Measurements from ENCODE around the gene TMCC1.

Gene TMCC1

GRCh38 chr3:129746629-129747028, 146.9 kb downstream of the TMCC1 start:
- DNase-seq (ENCODE audit: low read depth) = no peak
- no peak overlapping the region for H3K4me3 ChIP-seq (ENCODE audit: control insufficient read depth, low read depth, low read length)
- TF ChIP-seq CTCF (IDR thresholded peaks at IDR 0.05; ENCODE audit: control insufficient read depth, insufficient read depth, low read depth, low read length, missing control alignments) = no peak

- no peak for TF ChIP-seq CTCF (IDR thresholded peaks at IDR 0.05; ENCODE audit: control insufficient read depth, insufficient read depth, low read depth, low read length, missing control alignments)
- H3K4me3 ChIP-seq (ENCODE audit: control insufficient read depth, low read depth, low read length) = no peak overlapping the region
- DNase-seq (ENCODE audit: low read depth) = no peak
These were observed 148.3 kb downstream of the TMCC1 start for GRCh38 chr3:129745253-129745652.

- no peak for TF ChIP-seq CTCF (IDR thresholded peaks at IDR 0.05; ENCODE audit: control insufficient read depth, insufficient read depth, low read depth, low read length, missing control alignments)
- DNase-seq (ENCODE audit: low read depth) = no peak
- no peak overlapping the region for H3K4me3 ChIP-seq (ENCODE audit: control insufficient read depth, low read depth, low read length)
These were observed 151.7 kb downstream of the TMCC1 start for GRCh38 chr3:129741794-129742193.

GRCh38 chr3:129740090-129740489, 153.4 kb downstream of the TMCC1 start:
- no peak overlapping the region for H3K4me3 ChIP-seq (ENCODE audit: control insufficient read depth, low read depth, low read length)
- no peak for TF ChIP-seq CTCF (IDR thresholded peaks at IDR 0.05; ENCODE audit: control insufficient read depth, insufficient read depth, low read depth, low read length, missing control alignments)
- no peak for DNase-seq (ENCODE audit: low read depth)

- TF ChIP-seq CTCF (IDR thresholded peaks at IDR 0.05; ENCODE audit: control insufficient read depth, insufficient read depth, low read depth, low read length, missing control alignments) = no peak
- no peak for DNase-seq (ENCODE audit: low read depth)
- H3K4me3 ChIP-seq (ENCODE audit: control insufficient read depth, low read depth, low read length) = no peak overlapping the region
These were observed 153.9 kb downstream of the TMCC1 start for GRCh38 chr3:129739634-129740033.

GRCh38 chr3:129738172-129738571, 155.3 kb downstream of the TMCC1 start:
- no peak for DNase-seq (ENCODE audit: low read depth)
- TF ChIP-seq CTCF (IDR thresholded peaks at IDR 0.05; ENCODE audit: control insufficient read depth, insufficient read depth, low read depth, low read length, missing control alignments) = no peak
- no peak overlapping the region for H3K4me3 ChIP-seq (ENCODE audit: control insufficient read depth, low read depth, low read length)

- H3K4me3 ChIP-seq (ENCODE audit: control insufficient read depth, low read depth, low read length) = no peak overlapping the region
- no peak for TF ChIP-seq CTCF (IDR thresholded peaks at IDR 0.05; ENCODE audit: control insufficient read depth, insufficient read depth, low read depth, low read length, missing control alignments)
- DNase-seq (ENCODE audit: low read depth) = no peak
These were observed 157.4 kb downstream of the TMCC1 start for GRCh38 chr3:129736070-129736469.

All from AG09309 (cell line).